UCSD-AML1 (cell line): ENCODE data around the gene ASB16.
"Not testable (repeated sequence)": the region's sequence is repeated elsewhere in the genome, so short reads cannot be mapped to it uniquely, and the experiment has no call there.

Source experiments
- DNase-seq: peaks from one replicate; lab custom pipeline; 2025; ENCODE audit not compliant: unreplicated experiment; lab: John Stamatoyannopoulos, UW

ASB16 gene, protein sequence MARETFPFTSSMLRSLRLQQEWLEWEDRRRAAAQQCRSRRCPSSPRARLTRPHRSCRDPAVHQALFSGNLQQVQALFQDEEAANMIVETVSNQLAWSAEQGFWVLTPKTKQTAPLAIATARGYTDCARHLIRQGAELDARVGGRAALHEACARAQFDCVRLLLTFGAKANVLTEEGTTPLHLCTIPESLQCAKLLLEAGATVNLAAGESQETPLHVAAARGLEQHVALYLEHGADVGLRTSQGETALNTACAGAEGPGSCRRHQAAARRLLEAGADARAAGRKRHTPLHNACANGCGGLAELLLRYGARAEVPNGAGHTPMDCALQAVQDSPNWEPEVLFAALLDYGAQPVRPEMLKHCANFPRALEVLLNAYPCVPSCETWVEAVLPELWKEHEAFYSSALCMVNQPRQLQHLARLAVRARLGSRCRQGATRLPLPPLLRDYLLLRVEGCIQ

DNA sequence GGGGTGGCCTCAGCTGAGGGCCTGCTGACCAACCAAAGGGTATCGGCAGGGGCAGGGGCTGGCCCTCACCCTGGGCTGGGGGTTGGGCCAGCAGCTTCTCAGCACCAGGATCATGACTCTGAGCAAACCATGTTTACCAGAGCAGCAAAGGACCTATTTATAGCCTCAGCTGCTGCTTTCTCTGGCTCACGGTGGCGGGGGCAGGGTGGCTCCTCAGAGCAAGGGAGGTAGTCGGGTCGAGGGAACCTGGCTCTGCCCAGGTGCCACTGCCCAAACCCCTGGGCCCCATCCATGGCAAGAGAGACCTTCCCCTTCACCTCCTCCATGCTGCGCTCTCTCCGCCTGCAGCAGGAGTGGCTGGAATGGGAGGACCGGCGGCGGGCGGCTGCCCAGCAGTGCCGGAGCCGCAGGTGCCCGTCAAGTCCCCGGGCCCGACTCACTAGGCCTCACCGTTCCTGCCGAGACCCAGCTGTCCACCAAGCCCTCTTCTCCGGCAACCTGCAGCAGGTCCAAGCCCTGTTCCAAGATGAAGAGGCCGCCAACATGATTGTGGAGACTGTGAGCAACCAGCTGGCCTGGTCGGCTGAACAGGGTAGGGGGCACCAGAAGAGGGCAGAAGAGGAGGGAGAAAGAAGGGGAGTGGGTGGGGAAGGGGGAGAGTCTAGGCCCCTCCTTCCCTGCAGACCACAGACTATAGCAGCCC, at the start of gene ASB16:
ASB16 (plus strand) TSS at position 206 of the 703 bp plus-strand sequence; CDS start at position 292, 86 bp downstream.
- DNase-seq = no peak

DNA sequence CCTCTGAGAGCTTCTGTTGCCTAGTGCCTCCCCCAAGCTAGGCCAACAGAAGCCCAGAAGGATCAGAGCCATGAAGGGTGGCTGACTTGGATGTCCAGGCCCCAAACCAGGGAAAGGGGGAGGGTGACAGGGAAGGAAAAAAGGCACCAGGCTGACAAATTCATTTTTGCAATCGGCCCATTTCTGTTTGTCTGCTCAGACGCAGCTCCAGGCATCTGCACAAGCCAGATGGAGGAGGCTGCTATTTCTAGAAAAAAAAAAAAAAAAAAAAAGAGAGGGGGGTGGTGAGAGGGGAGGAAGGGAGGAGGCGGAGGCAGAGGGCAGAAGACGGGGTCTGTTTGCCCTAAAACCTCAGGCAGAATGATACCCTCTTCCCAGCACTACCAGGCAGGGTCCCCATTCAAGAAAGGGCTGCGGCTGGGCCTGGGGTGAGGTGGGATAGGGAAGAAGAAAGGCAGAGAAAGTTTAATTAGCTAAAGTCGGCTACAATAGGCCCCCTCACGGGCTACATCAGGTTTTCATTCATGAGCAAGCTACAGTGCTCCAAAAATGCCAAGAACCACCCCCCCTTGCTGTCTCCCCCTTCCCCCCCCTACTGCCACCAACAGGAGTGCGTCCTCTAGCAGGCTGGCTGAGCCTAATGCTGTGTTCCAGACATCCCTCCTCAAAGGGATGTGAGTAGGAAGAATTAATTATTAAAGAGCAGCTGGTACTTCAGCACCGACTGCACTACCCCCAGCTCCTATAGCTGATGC, 49.5 kb upstream of the ASB16 start:
- no peak for DNase-seq

DNA sequence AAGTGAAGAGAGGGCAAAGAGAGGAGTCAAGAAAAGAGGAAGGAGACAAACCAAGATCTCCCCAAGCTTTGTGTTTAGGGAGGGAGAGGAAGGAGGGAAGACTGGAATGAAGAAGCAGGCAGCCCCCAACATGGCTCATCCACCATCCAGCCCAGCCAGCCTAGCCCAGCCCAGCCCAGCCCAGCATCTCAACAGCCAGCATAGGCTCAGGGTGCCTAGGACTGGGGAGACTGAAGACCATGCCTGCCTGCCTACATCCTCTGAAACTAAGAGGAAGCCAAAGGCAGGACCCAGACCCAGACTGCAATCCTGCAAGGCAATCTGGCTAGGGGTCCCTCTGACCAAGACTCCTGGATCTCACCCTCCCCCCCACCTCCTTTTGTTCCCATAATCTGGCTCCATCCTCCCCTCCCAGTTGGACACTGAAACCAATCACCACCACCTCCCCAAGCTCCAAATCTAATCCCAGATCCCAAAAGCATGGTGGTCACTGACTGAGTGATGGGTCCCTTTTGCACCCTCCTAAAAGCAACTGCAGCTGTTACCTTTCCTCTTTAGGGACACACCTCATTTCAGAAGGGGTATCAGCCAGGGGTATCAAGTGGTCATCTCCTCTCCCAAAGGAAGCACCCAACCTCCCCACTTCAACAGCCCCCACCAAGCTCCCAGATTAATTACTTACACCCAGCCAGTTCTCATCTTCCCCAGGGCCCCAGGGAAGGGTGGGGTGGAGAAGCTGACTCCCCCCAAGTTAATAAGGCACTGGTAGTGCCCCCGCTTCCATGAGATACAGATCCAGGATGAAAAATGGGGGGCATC, 48.3 kb upstream of the ASB16 start:
- no peak for DNase-seq

DNA sequence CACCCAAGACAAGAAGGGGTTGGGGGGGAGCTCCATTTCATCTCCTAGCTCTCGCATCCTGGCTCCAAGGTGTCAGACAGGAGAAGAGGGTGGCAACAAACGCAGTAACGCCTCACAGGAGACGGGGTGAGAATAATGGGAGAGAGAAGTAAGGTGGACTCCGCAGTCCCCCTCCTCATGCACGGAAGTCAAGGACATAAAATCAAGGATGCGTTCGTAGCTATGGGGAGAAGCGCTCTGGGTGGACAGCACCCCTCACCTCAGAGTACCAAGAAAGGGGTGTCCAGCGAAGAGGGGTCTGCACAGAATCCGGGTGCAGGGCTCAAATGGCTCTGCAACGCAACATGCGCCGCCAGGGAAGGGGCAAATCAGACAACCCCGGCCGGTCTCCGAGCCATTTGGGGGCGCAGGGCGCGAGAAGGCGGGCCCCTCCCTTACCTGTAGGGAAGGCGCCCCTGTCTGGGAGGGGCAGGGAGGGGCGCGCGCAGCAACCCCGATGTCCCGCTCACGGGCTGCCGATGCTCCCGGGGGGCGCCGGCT, 47.6 kb upstream of the ASB16 start:
- DNase-seq = no peak

DNA sequence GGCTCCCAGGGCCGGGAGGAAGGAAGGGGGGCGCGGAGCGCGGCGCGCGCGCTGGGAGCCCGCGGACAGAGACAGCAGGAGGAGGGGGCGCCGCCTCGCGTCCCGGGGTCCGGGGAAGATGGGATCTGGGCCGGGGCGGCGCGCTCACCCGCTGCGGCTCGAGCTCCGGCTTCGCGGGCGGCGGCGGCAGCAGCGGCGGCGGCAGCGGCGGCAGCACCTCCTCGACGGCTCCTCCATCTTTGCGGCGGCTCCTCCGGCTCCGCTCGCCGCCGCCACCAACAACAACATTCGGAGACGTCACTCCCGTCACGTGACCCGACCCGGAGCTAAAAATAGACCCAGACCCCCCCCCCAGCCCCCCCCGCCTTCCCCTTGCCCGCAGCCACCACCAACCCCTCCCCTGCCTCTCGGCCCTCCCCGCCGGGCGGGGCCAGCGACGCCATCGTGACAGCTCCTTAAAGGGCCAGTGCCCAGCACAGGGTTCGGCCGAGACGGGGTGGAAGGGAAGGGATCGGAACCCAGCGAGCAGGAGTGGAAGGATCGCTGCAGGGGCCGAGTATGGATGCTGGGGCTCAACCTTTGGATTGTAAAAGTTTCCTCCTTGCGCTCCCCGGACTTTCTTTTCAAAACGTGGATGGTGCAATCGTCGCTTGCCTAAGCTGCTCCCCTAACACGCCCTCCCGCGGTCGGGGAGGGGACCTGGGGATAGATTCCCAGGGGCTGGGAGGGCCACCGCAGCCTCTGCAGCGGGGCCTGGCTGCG, 47.0 kb upstream of the ASB16 start, which contains the start of gene HDAC5:
HDAC5 (minus strand) TSS at position 286 of the 762 bp plus-strand sequence. CDS start 6,126 bp downstream, outside the sequence.
- DNase-seq = peak; percentile 95

DNA sequence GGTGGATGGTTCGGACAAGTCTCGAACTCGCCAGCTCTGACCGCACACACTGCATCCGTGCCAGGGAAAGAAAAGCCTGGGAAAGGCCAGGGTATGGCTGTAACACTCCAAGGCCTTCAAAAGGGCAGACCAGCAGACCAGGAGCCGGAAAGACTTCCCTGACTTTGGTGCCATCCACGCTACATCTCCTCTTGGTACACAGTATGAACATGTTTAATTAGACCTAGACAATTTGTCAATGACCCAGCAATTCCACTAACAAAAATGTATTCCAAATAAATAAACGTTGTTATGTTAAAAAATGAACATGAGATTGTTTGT, 46.4 kb upstream of the ASB16 start:
- no peak for DNase-seq

DNA sequence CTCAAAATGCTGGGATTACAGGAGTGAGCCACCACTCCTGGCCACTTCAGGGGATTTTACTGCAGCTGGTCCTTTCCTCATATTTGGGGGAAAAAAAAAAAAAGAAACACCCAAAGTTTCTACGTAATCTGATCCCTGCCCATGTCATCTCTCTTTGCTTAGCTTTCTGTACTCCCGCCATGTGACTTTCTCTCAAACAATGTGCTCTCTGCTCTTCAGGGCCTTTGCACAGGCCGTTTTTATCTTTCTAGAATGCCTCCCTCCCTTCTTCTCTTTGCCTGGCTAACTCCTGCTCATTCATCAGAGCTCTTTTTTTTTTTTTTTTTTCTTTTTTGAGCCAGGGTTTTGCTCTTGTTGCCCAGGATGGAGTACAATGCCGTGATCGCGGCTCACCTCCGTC, 42.1 kb upstream of the ASB16 start:
- DNase-seq = no peak

DNA sequence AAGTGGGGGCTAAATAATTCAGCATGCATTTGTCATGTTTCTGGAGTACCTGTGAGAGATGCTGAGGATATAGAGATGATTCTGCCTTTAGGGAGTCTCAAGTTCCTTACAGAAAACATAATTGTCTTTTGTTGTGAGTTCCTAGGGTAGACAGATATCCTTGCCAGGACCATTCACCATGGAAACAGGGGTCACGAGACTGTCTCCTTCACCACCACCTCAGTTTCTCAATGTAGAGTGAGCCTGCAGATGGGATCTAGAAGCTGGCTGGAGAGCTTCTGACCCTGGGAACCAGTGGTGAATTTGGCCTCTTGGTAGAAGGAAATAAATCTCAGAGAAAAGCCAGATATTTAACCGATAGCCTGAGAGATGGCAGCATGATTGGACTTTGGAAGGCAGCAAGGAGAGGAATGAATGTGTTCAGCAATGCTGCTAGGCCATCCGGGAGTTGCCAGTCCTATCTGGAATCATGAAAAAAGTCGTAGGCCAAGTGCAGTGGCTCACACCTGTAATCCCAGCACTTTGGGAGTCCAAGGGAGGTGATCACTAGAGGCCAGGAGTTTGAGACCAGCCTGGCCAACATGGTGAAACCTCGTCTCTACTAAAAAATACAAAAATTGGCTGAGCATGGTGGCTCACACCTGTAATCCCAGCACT, 39.7 kb upstream of the ASB16 start:
- no peak for DNase-seq

DNA sequence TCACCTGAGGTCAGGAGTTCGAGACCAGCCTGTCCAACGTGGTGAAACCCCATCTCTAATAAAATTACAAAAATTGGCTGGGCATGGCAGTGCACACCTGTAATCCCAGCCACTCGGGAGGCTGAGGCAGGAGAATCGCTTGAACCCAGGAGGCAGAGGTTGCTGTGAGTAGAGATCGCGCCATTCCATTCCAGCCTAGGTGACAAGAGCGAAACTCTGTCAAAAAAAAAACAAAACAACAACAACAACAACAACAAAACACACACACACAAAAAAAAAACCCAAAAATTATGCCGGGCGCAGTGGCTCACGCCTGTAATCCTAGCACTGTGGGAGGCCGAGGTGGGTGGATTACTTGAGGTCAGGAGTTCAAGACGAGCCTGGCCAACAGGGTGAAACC, 39.1 kb upstream of the ASB16 start:
- DNase-seq = not testable (repeated sequence)

DNA sequence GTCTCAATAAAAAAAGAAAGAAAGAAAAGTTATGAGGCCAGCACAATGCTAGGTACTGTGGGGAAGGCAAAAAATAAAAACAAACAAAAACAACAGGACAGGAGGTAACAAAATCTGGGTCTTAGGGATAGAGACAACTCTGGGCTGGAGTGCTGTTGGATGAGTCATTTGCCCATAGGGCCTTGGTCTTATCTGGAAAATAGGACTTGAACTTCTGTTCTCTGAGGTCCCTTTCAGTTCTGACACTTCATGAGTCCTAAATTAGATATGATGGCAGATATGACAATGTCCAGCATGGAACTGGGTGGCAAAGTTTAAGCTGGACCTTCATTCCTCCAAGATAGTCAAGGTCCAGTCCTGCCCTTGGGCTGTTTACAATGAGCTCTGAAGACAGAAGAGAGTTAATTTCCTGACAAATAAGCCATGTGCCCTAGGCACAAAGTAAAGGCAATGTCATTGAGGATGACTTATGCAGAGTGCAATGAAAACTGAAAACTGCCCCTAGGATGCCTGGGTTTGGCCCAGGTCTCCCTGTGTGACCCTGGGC, 38.2 kb upstream of the ASB16 start:
- no peak for DNase-seq

DNA sequence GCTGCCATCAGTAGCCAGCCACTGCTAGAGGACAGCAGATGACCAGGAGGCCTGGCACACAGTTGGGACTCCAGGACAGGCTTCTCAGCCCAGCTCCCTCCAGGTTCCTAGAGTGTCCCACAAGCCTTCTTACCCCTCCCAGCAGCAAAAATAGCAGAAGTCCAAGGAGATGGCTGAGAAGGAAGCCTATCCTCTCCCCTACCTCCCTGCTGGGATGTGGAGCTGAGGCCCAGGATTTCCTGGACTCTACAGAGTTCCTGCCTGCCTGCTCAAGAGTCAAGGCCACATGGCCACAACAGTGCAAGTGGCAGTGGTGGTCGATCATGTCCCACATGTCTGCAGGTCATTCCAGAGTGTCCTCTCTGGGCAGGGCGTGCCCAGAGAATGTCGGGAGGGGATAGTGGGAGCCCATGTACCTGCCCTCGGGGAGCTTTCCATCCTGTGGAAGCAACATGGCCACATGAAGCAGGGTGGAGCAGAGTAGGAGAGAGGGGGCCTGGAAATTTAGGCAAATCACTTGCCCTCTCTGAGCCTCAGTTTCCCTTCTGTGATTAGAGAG, 36.5 kb upstream of the ASB16 start:
- peak; percentile 46 for DNase-seq

DNA sequence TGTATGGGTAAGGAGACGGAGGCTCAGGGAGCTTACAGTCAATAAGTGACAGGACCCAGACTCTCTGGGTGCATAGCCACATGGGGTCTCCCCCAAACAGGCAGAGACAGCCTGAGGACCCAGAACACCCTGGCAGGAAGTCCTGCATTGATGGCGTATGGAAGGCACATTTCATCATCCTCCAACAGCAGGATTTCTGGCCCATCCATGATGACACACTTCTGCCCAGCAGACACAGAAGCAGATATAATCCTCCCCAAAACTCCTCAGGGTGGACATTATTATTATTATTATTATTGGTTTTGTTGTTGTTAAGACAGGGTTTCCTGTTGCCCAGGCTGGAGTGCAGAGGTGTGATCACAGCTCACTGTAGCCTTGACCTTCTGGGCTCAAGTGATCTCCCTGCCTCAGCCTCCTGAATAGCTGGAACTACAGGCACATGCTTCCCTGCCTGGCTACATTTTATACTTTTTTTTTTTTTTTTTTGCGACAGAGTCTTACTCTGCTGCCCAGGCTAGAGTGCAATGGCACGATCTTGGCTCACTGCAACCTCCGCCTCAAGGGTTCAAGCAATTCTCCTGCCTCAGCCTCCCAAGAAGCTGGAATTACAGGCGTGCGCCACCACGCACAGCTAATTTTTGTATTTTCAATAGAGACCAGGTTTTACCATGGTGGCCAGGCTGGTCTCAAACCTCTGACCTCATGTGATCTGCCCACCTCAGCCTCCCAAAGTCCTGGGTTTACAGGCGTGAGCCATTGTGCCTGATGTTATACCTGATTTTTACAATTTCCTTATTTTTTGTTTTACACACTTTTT, 35.5 kb upstream of the ASB16 start:
- DNase-seq = no peak

DNA sequence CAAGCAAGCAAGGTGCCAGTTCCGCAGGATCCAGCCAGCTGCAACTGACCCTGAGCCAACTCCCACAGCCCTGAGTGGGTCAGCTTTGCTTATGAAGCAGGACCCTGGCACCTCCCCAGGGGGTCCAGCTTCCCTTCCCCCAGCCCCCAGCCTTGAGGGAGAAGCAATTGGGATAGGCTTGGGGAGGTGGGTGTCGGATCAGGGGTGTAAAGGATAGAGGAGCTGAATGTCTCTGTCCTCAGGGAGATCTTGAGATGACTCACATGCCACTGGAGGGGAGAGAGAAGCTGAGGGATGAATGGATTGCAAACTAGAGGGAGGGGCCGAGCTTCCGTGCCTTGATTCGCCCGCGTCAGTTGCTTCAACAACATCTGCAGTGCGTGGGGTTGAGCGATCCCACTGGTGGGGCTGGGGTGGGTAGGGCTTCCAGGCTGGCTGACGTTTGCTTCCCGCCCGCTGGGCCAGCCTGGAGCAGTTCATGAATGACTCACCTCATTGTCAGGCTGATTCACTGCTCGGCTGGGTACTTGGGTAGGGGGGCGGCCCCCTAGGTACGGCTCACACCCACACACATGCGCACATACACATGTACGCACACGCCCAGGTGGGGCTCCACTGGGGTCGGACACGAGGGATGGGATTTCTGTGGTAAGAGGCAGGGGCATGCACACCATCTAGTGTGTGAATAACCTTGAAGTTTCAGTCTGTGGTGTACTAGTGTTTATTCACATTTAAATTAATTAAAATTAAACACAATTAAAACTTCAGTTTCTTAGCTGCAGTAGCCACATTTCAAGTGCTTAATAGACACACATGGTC, 32.4 kb upstream of the ASB16 start:
- peak; percentile 71 for DNase-seq

DNA sequence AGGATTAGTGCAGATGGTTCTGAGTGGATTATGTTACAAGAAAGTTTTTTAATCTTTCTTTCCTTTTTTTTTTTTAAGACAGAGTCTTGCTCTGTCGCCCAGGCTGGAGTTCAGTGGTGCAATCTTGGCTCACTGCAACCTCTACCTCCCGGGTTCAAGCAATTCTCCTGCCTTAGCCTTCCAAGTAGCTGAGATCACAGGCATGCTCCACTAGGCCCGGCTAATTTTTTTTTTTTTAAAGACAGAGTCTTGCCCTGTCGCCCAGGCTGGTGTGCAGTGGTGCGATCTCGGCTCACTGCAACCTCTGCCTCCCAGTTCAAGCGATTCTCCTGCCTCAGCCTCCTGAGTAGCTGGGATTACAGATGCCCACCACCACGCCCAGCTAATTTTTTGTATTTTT, 26.6 kb upstream of the ASB16 start:
- DNase-seq = not testable (repeated sequence)

DNA sequence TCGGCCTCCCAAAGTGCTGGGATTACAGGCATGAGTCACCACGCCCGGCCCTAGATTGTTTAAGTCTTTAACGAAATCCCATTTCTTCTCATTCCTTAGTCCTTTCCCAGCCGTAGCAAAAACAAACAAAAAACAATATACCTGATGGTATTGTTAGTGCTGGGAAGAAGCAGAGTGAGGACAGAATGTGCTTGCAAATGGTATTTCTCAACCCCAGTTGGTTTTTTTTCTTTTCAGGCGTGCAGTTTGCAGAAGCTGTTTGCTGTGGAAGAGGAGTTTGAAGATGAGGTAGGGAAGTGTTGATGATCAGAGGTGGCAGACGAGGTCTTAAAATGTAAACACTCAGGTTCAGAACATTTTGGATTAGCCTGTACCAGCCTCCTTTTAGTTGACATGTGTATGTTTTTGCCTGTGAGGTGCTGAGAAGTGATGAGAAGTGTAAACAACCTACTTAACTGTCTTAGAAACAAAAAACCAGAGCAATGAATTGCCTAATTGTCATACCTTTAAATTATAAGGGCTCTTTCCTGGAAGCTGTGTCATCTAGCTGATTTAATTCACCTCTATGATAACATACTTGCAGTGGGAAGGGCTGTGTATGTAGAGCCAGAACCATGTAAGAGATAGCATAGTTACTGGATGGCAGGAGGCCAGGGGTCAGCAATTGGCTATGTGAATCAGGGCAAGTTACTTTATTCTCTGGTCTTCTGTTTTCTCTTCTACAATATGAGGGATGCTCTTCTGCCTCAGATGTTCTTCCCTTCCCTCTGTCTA, 25.4 kb upstream of the ASB16 start:
- DNase-seq = no peak
